T-helper 1 cell treated with Interleukin-12 subunit alpha and Interleukin-12 subunit beta and Interleukin-4 antibody, amounts not matched to agents 30 ng/mL and 1 ng/mL, for 36 hours (primary cell): Measurements from ENCODE around the gene MEG3. TPM values are rescaled to one million over a fixed set of nuclear protein-coding genes. Genes with fewer than 3 reads are reported as not detected.
"Not testable (repeated sequence)": the region's sequence is repeated elsewhere in the genome, so short reads cannot be mapped to it uniquely, and the experiment has no call there.

Experiments used
- intact Hi-C: fragments of 100-400 bp; cut with micrococcal nuclease; formaldehyde crosslinking; loops from one replicate; pipeline ENCODE4 v1.15.1; 2024
- total RNA-seq: library from RNA; stranded (reverse); gene quantifications from 2 replicates; pipeline ENCODE4 v1.2.3, GENCODE V29; 2022

MEG3 gene
- total RNA-seq, 1 donor from 2014 or later = not detected

DNA sequence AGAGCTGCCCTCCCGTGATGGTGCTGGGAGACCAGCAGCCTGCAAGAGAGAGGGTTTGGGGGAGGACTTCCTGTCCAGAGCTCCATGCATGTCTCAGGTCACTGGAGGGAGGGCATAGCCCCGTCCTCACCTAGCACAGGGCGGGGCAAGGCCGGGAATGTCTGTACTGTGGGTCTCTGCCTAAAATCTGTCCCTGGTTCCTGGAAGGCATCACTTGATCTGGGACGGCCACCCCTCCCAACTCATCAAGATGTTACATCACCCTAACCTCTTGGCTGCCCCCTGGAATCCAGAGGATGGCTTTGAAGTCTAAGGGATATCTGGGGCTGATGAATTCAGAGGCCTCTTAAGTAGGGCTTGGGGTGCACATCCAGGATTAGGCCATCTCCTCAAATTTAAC, 37.0 kb upstream of the MEG3 start:
- intact Hi-C loops = no loop called here

- intact Hi-C loops = no loop called here
These were observed 36.2 kb upstream of the MEG3 start for GRCh38 chr14:100789460-100790417.

GRCh38 chr14:100790502-100791347, 35.2 kb upstream of the MEG3 start:
- intact Hi-C loops = no loop called here

- intact Hi-C loops = no loop called here
These were observed 34.6 kb upstream of the MEG3 start for GRCh38 chr14:100791348-100791735.

- intact Hi-C loops = no loop called here
These were observed 33.9 kb upstream of the MEG3 start for GRCh38 chr14:100791995-100792394.

DNA sequence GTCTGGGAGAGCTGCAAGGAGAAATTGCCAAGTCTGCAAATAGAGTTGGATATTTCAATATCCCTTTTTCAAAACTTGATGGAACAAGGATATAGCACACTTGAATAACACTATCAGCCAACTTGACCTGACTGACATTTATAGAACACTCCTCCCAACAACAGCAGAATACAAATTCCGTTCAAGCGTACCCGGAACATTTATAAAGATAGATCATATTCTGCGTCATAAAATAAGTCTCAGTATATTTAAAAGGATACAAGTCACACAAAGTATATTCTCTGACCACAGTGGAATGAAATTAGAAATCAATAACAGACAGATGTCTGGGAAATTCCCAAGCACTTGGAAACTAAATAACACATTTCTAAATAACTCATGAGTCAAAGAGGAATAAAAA, 29.0 kb upstream of the MEG3 start:
- intact Hi-C loops = no loop called here

GRCh38 chr14:100800041-100800440, 25.9 kb upstream of the MEG3 start:
- intact Hi-C loops = no loop called here

- intact Hi-C loops = not testable (repeated sequence)
These were observed 24.5 kb upstream of the MEG3 start for GRCh38 chr14:100801433-100801832.

DNA sequence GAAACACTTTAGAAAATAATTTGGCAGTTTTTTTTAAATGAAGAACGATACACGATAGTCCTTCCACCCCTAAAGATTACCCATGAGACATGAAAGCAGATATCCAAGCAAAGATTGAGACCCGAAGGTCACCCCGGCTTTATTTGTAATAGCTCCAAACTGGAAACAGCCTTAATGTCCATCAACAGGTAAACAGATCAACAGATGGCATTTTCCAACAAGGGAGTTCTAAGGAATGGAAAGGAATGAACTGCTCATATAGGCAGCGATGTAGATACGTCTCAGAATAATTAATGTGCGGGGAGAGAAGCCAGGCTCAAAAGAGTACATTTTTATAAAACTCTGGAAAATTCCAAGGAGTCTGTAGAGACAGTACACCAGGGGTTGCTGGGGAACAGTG, 23.7 kb upstream of the MEG3 start:
- intact Hi-C loops = no loop called here

GRCh38 chr14:100802766-100803165, 23.2 kb upstream of the MEG3 start:
- intact Hi-C loops = no loop called here

- intact Hi-C loops = no loop called here
These were observed 22.7 kb upstream of the MEG3 start for GRCh38 chr14:100803226-100803625.

- intact Hi-C loops = no loop called here
These were observed 22.2 kb upstream of the MEG3 start for GRCh38 chr14:100803676-100804075.

GRCh38 chr14:100804138-100804537, 21.8 kb upstream of the MEG3 start:
- intact Hi-C loops = no loop called here

DNA sequence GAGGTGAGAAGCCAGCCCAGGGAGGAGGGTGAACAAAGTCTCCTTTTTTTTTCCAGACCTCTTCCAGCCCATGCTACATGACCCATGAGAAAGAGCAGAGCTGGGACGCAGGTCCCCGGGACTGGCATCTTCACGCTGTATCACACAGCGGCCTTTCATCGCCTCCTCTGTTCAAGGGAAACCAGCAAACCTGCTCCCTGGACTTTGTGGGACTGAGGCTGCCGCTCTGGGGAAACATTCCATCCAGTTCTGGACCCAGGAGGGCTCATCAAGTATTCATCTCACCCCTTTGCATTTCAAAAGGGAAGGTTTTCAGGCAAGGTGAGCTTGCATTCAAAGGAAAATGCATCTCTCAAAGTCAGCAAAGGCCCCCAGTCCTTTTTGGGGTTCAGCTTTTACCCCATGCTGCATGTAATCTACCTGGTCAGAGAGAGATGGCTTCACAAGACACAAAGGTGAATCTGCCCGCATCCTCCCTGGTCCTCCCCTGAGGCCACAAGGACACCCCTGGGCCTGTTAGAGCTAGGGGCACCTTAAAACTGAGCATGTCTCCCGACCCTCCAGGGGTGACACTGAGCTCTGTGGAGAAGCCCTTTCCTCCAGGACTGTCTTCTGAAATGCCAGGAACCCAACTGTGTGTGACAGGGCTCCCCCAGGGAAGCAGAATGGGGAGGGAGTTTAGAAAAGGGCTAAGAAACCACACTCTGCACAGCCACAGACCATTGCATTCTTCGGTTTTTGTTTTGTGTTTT, 21.2 kb upstream of the MEG3 start:
- intact Hi-C loops = no loop called here

DNA sequence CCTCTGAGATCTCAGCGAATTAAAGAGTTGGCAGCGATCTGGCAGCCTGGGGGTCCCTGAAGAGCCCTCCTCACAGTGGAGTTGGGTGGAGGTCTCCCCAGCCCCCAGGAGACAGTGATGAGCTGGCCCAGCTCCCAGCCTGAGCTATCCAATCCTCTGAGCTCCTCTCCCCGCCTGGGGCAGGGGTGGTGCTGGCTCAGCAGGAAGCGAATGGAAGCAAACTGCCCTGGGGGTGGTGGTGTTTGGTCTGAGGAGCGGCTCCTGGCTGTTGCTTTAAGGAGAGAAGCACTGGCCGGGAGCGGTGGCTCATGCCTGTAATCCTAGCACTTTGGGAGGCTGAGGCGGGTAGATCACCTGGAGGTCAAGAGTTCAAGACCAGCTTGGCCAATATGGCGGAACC, 19.5 kb upstream of the MEG3 start:
- intact Hi-C loops = no loop called here

DNA sequence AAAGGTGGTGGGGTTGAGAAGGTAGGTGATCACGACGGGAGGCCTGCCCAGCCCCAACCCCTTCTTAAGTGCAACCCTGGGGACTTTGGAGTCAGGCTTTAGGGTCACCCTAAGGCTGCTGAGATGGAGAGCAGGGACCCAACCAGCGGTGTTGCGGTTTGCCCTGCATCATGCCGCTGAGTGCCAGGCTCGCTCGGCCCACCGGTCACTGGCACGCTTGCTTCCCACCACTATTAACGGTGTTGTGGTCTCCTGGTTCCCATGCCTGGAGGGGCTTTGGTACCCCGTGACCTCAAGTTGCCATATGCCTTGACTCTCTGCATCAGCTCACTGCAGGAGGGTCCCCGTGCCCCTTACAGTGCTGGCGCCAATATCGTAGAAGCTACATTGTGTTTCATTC, 18.4 kb upstream of the MEG3 start:
- intact Hi-C loops = no loop called here

- intact Hi-C loops = no loop called here
These were observed 17.8 kb upstream of the MEG3 start for GRCh38 chr14:100807979-100808734.

DNA sequence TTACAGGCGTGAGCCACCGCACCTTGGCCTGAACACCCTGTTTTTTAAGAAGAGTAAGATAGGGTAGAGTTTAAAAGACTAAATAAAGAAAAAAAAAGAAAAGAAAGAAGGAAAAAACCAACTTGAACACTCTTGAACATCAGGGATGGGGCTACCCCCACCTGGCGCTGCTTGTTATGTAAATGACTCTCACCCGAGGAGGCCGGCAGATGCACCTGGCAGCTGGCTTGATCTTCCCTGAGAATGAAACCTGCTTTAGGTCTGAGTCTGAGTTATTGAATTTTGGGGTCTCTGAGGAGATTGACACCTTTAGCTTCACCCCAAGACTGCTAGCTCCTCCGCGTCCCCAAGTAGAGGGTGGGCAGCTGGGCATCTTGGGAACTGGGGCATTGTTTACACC, 15.5 kb upstream of the MEG3 start:
- intact Hi-C loops = no loop called here

DNA sequence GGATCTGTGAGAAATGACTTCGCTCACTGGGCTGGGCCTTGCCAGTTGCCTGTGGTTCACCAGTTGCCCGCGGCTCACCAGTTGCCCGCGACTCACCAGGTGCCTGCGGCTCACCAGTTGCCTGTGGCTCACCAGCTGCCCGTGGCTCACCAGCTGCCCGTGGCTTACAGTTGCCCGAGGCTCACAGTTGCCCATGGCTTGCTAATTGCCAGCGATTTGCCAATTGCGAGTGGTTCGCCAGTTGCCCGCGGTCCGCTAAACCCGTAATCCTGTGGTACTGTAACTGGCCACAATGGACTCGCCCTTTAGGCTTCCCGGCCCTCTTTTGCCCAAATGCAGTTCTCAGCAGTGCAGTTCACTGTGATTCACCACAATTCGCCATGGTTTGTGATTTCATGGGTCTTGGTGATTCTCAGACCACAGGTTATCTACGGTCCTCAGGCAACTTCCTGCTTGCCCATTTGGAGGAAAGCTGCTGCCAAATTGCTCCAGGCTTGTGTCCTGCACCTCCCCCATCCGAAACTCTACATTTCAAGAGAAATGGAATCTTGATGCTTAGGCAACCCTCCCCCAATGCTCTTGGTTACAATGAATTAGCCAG, 15.0 kb upstream of the MEG3 start:
- intact Hi-C loops = no loop called here

- intact Hi-C loops = no loop called here
These were observed 12.6 kb upstream of the MEG3 start for GRCh38 chr14:100813291-100813690.
